Spleen (tissue), 7 donors: Measurements from ENCODE around the gene POU2F1.
"Not testable (repeated sequence)": the region's sequence is repeated elsewhere in the genome, so short reads cannot be mapped to it uniquely, and the experiment has no call there.

Experiments used
- POLR2A ChIP-seq, 3 donors: fragments of 450-650 bp; IDR thresholded peaks; one replicate each; pipeline ENCODE4 v1.5.1; 2017; ENCODE audit warnings: antibody characterized with exemption in 3 of 3, mild to moderate bottlenecking in 1 of 3
- TF ChIP-seq, protein P1 (sequence below), 11 experiments: fragments of 200-600 bp in 7 of 11; fragments of 450-650 bp in 4 of 11; sonication (generic) in 4 of 11; IDR thresholded peaks in 8 of 11; conservative IDR thresholded peaks in 3 of 11; 1 replicate in 7 of 11; 2 replicates in 4 of 11; pipeline versions ENCODE4 v1.4.0 to v1.8.0; 2016 to 2021; ENCODE audit warnings: antibody characterized with exemption in 11 of 11, inconsistent platforms in 4 of 11, mild to moderate bottlenecking in 1 of 11
- donor health status: DM: no; HTN: no; CAD: no; lungs with moderate emphysema.
- donor health status: DM: no; HTN: no; CAD: no.
- donor health status: DM: no; HTN: no; CAD: no.

GRCh38 chr1:167319206-167319605 lies 98.5 kb downstream of the POU2F1 start:
- TF ChIP-seq, protein P1, sequence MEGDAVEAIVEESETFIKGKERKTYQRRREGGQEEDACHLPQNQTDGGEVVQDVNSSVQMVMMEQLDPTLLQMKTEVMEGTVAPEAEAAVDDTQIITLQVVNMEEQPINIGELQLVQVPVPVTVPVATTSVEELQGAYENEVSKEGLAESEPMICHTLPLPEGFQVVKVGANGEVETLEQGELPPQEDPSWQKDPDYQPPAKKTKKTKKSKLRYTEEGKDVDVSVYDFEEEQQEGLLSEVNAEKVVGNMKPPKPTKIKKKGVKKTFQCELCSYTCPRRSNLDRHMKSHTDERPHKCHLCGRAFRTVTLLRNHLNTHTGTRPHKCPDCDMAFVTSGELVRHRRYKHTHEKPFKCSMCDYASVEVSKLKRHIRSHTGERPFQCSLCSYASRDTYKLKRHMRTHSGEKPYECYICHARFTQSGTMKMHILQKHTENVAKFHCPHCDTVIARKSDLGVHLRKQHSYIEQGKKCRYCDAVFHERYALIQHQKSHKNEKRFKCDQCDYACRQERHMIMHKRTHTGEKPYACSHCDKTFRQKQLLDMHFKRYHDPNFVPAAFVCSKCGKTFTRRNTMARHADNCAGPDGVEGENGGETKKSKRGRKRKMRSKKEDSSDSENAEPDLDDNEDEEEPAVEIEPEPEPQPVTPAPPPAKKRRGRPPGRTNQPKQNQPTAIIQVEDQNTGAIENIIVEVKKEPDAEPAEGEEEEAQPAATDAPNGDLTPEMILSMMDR (IDR thresholded peaks at IDR 0.05 in 8 of 11, conservative IDR thresholded peaks at IDR 0.05 in 3 of 11), result not testable (repeated sequence)
- not testable (repeated sequence) for TF ChIP-seq POLR2A (IDR thresholded peaks at IDR 0.05)
